ENCODE results near the gene BOLA3.

Gene BOLA3, protein sequence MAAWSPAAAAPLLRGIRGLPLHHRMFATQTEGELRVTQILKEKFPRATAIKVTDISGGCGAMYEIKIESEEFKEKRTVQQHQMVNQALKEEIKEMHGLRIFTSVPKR

DNA sequence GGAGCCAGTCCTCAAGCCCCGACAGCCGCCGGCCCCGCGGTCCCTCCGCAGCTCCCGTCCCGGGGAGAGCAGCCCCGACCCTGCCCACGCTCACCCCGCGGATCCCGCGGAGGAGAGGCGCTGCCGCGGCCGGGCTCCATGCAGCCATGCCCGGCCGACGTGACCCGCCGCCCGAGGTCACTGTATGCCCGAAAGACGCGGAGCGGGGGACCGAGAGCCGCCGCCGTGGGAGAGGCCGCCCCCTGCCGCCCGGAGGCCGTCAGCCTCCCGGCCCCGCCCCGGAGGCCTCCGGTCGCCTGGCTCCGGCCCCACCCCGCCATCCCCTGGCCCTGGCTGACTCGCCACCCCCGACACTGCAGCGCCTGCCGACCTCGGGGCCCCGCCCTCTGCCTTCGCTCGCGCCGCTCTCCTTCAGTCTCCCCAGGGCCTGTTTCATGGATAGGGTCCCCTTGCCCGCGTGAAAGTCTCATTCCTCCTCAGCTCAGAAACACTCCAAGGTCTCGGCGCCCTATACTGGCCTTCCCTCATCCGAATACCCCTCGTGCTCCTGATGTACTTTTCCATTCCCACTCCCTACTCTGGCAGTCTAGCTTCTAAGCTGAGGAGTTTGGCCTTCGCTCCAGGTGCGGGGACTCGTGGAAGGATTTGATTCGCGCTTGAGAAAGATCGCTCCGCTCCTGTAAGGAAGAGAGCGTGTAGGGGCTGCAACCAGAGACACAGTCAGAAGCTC, at the start of gene BOLA3:
TSS of gene BOLA3 (minus strand) at position 186 of the 730 bp plus-strand sequence. CDS start at position 148, 38 bp downstream.
- POLR2A ChIA-PET (ENCODE audit: low non-redundant PET): interaction anchor here (0.8 kb wide), 1 partner anchor 138 kb away, joined by 3 read pairs; no protein-coding TSS in a partner anchor
- H3K27ac ChIP-seq: peak within 1 kb of the TSS; percentile 79

GRCh38 chr2:74197049-74197448, 49.3 kb upstream of the BOLA3 start:
- H3K27ac ChIP-seq: no peak overlapping the region
- ChIA-PET POLR2A (ENCODE audit: low non-redundant PET) (interaction anchor here (0.7 kb wide), 1 partner anchor 8 kb away, joined by 3 read pairs; no protein-coding TSS in a partner anchor), CTCF (no interaction called here)
- no peak for DNase-seq (ENCODE audit: low spot score)
- no peak for TF ChIP-seq CTCF (conservative IDR thresholded peaks at IDR 0.05; ENCODE audit: low read depth)

More for the DNA sequence above, at the start of gene BOLA3:
- CTCF ChIA-PET: interaction anchor here (0.6 to 2.3 kb wide), 18 partner anchors 8 to 1030 kb away, joined by 3 to 18 read pairs (median 3); no protein-coding TSS in a partner anchor
- peak; percentile 94 for DNase-seq (ENCODE audit: low spot score)
- peak; percentile 91 for TF ChIP-seq CTCF (conservative IDR thresholded peaks at IDR 0.05; ENCODE audit: low read depth)

DNA sequence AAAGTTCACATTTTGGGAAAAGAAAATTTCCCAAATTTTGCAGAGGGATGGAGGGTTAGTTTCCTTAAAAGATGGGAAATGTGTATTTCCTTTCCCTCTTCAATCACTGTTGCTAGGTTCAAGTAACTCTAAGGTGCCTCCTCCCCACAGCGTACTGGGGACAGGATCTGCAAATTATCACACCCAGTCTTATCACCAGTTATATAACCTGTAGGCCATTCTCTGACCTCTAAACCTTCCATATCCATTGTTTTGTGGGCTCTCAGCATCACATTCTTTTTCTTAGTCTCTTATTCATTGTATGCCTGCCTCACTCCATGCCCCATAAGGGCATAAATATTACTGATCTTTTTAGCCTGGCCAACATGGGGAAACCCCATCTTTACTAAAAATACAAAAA, 47.1 kb upstream of the BOLA3 start:
- DNase-seq (ENCODE audit: low spot score): no peak
- POLR2A ChIA-PET (ENCODE audit: low non-redundant PET): no interaction called here
- no peak overlapping the region for H3K27ac ChIP-seq
- CTCF ChIA-PET: no interaction called here
- no peak for TF ChIP-seq CTCF (conservative IDR thresholded peaks at IDR 0.05; ENCODE audit: low read depth)

GRCh38 chr2:74191596-74192380, 44.1 kb upstream of the BOLA3 start:
- CTCF ChIA-PET: interaction anchor here (0.8 kb wide), 1 partner anchor 30 kb away, joined by 3 read pairs; no protein-coding TSS in a partner anchor
- TF ChIP-seq CTCF (conservative IDR thresholded peaks at IDR 0.05; ENCODE audit: low read depth): no peak
- no peak for DNase-seq (ENCODE audit: low spot score)
- no peak overlapping the region for H3K27ac ChIP-seq
- POLR2A ChIA-PET (ENCODE audit: low non-redundant PET): interaction anchor here (1.3 kb wide), 1 partner anchor 13 kb away, joined by 3 read pairs; the partner anchor contains the start of gene MOB1A

- no peak for DNase-seq (ENCODE audit: low spot score)
- H3K27ac ChIP-seq: peak overlapping the region; percentile 75
- TF ChIP-seq CTCF (conservative IDR thresholded peaks at IDR 0.05; ENCODE audit: low read depth): no peak
- CTCF ChIA-PET: interaction anchor here (0.5 to 1.2 kb wide), 5 partner anchors 9 to 33 kb away, joined by 3 to 5 read pairs (median 3); partner anchors contain the start of genes MOB1A and MTHFD2
- POLR2A ChIA-PET (ENCODE audit: low non-redundant PET): interaction anchor here (0.6 to 1.0 kb wide), 4 partner anchors 8 to 84 kb away, joined by 3 to 10 read pairs (median 4); partner anchors contain the start of genes MOB1A and MTHFD2
Observed at GRCh38 chr2:74188696-74189095, 41.0 kb upstream of the BOLA3 start.

Data from RWPE1 (cell line).